ENCODE results near the gene SLC38A2.
"Not testable (repeated sequence)": the region's sequence is repeated elsewhere in the genome, so short reads cannot be mapped to it uniquely, and the experiment has no call there.

The SLC38A2 gene

DNA sequence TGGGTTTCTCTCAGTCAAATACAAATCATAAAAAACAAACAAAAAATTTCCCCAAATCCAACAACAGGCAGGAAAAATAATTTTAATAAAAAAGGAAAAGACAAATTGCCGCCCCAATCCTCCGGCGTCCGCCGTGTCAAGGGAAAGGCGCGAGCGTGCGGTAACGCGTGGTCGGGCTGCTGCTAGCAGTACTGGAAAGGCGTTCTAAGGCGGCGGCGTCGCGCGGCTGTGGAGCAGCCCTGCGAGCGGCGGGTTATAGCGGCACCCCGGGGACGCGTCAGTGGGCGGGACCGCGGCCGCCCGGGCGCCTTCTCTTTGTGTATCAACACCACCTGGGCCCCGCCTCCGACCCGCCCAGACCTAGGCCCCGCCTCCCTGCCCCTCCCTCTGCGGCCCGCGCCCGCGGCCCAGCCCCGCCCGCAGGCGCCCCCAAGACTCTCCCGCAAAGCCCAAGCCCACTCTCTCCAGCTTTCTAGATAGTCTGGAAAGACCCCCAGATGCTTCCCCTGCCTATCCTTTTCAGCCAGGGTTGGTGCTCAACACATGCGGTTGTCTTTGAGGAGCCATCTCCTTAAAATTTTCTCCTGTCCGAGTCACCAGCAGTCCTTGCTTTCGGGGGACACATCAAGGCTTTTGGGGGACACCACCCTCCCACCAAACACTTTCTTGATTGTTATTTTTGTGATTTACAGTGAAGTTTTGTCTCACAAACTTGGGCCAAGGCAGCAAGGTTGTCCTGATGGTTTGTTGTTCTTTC, at the start of gene SLC38A2:
Gene SLC38A2, minus strand, starts transcription at position 230 of the 757 bp plus-strand sequence. CDS start 1,480 bp downstream, outside the sequence.
- peak; percentile 88 for DNase-seq

GRCh38 chr12:46419675-46420074, 47.1 kb upstream of the SLC38A2 start:
- no peak for DNase-seq

DNA sequence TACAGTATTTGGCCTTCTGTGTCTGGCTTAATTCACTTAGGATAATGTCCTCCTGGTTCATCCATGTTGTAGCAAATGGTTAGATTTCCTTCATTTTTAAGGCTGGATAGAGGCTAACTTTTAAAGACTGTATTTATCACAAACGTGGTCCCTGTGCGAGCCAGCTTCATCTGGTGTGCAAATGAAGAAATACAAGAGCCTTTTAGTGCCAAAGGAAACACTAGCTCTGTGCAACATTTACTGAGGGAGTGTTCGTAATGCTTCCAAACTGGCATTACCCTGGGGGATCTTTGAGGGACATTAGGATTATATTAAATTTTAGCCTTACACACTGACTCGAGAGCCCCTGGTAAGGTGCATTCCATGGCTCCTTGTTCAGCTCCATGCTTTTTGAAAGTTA, 43.0 kb upstream of the SLC38A2 start:
- no peak for DNase-seq

DNA sequence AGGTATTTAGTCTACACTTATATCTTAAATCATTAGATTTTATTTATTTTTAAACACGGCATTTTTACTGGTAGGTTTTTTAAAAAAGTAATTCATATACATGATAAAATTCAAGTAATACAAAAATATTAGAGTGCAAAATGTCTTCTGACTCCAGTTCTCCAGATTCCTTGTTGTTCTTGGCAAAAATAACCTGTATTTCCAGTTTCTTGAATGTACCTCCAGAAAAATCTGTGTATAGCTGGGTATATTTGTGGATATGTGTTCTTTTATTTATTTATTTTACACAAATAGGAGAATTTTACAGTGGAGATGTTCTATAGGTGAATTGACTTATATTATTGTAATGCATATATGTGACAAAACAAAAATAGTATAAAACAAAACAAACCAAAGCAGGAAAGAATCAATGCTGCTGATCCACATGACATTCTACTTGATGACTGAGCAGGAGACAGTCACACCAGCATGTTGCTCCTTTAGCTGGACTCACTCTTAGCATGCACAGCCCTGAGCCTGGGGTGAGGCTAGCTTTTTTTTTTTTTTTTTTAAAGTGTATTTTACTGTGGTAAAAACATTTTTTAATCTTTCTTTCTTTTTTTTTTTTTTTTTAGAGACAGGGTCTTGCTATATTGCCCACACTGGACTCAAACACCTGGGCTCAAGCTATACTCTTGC, 42.2 kb upstream of the SLC38A2 start:
- DNase-seq = no peak

GRCh38 chr12:46413368-46413767, 40.8 kb upstream of the SLC38A2 start:
- no peak for DNase-seq

DNA sequence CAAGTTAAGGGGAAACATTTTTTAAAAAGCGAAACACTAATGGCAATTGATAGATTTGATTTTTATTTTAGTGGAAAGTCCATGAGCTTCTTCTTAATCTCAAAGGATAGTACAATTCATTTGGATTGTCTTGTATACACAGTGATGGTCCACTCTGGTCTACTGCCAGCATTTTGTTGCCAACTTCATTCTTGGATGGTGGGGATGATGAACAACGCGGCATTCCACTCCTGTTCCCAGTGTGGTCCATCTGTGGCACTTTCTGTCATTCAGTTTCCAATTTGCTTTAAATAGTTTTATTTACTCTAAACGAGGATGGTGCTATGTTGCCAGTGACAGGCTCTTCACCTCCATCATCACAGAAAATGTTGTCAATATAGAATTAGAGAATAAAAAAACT, 40.3 kb upstream of the SLC38A2 start:
- DNase-seq = no peak

GRCh38 chr12:46410495-46410894, 37.9 kb upstream of the SLC38A2 start:
- DNase-seq = no peak

GRCh38 chr12:46409974-46410373, 37.4 kb upstream of the SLC38A2 start:
- no peak for DNase-seq

DNA sequence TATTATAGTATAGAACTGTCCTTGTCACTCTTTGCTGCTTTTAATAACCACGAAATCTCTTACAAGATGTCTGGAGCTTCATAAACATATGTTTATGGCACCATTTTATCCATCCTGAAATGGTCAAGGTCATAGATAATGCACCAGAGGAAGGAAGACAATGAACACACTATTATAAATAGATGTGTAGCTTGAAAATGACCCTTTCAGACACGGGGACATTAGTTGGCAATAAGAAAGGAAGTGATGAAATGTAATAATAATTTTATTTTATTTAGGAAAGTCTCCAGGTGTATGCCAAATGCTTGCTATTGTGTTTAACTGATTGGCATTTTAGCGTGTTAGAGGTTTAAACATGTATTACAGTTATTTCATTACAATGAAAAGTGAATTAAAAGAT, 36.8 kb upstream of the SLC38A2 start:
- DNase-seq = no peak

- DNase-seq = no peak
Observed at GRCh38 chr12:46408441-46408840, 35.9 kb upstream of the SLC38A2 start.

GRCh38 chr12:46407361-46407760, 34.8 kb upstream of the SLC38A2 start:
- DNase-seq = no peak

DNA sequence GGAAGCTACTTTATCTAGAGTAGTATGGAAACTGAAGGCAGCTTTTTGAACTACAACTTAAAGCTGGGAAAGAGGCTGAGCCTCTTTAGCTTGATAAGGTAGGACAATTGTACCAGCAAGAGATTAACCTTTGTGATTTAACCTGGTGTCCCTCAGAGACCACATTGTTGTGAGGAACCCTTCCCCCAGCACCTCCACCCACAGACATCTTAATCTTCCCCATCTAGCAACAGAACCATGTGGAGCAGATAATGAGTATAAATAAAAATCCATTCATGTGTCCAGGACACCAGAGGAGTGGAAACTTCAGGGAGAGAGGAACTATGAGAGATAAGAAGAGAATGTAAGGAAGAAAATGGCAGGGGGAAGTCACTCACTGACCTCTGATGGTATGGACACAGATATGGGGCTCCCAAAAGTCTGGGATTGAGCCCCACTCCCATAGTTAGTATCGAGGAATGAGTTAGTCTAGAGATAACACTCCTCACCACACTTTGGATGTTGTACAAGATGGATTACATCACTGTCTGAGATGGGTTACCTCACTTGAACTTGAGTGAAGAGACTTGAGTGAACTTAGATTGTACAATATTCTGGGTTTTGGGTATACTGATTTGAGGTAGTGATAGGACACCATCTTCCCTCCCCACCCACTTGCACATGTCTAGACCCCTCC, 33.9 kb upstream of the SLC38A2 start:
- DNase-seq = no peak

GRCh38 chr12:46404733-46405132, 32.2 kb upstream of the SLC38A2 start:
- DNase-seq = no peak

DNA sequence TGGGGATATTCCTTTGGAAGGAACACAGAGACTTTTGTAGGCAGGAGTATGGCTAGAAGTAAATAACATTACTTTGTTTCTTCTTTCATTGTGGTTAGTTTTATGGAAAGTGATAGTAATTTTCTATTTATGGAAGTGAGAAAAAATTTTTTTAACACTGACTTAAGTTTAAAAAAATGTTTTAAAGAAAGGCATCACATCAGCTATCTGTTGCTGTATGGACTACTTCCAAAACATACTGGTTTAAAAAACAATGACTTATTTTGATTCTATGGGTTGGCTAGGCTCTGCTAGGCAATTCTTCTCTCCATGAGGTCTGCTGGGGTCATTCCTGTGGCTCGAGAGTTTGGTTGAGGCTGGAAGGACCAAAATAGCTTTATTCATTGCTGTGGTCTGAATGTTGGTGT, 31.7 kb upstream of the SLC38A2 start:
- DNase-seq = peak; percentile 31

DNA sequence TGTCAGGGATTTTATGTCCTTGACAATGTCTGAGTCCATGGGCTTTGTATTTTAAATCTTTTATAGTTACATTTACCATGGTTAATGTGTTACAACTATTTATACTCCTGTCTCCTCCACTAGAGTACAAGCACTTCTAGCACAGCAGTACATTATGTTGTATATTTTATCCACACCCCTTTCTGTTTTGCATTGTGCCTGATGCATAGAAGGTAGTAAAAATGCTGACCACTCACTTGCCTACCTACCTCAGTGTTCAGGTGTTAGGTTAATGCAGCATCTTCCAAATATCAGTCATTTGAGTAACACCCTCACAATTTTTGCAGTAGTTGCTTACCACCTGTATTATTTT, 31.1 kb upstream of the SLC38A2 start:
- no peak for DNase-seq

DNA sequence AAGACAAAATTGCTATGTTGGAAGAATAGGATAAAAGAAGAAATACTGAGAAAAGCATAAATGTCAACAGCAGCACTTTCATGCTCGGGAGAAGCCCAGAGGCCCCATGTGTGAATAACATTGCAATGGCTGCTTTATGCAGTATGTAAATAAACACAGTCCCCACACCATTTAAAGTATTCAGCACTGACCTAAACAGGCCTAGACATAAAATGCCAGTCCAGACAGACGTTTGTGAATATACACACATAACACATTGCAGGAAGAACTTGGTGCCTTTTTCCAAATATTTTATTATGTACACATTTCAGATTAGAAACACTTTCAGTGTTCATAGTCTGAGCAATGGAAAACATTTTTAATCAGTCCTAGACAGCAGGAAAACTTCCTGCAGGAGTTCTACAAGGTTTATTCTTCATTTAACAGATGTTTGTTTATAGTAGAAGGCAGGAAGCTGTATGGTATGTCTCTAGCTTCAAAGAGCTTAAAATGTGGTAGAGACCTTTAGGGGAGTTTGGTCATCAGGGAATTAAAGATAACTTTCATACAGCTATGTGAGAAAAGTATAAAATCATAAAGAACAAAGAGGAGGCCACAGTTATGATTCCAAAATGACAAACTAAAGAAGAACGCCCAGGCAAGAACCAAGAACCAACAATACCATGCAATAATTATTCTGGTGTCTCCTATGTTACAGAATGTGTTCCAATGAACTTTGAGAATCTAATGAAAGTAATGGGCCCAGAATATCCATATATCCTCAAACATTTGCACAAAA, 30.6 kb upstream of the SLC38A2 start:
- no peak for DNase-seq

DNA sequence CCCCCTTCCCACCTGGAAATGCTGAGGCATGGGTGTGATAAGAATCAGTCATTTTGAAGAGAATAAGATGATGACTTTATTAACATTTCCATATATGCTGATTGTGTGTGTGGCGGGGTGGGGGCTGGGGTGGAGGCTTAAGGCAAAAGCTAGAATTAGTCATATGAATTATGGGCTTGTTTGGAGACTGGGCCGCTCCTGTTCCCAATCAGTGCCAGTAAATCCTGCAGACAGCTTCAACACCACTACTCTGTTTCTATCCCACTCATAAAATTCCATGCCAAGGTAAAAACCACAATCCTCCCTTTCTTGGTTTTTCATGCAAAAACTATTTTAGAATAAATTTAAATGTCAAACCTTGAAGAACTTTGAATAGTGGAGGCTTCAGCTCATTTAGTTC, 29.9 kb upstream of the SLC38A2 start:
- DNase-seq = no peak

GRCh38 chr12:46401662-46402061, 29.1 kb upstream of the SLC38A2 start:
- no peak for DNase-seq

DNA sequence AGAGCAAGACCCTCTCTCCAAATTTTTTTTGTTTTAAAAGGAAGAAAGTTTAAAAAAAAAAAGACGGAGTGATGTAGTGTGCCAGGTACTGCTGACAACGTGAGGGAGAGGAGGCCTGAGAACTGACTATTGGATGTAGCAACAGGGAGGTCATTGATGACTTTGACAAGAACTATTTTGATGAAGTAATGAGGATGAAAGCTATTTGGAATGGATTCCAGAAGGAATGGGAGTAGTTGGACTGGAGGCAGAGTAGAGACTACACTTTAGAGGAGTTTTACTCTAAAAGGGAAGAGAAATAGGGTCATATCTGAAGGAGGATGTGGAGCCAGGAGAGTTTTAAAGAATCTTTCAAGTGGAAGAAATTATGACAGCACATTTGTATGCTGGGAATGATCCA, 27.8 kb upstream of the SLC38A2 start:
- no peak for DNase-seq

GRCh38 chr12:46399461-46400248, 27.1 kb upstream of the SLC38A2 start:
- not testable (repeated sequence) for DNase-seq

GRCh38 chr12:46396826-46397225, 24.3 kb upstream of the SLC38A2 start:
- DNase-seq = no peak

DNA sequence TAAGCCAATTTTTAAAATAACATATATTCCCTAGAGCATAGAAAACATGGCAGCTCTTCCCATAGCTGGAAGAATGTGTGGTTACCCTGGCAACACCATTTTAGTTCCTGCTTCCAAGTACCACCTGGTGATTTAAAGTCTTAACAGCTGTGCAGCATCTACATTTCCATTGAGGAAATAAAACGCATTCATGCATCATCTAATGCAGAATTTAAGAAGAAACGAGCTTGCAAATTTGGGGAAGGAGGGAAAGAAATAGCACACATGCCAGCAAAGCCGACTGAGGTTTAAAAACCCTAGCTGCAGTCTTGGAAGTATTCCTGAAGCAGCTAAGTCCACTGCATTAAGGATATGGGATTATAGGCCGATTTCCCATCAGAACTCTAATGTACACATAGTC, 22.8 kb upstream of the SLC38A2 start:
- DNase-seq = no peak

All from MV-4-11 (cell line).